ENCODE data around the gene FOXI1.
"Not testable (repeated sequence)": the region's sequence is repeated elsewhere in the genome, so short reads cannot be mapped to it uniquely, and the experiment has no call there.

The FOXI1 gene

GRCh38 chr5:170136506-170136905 lies 30.8 kb downstream of the FOXI1 start:
- DNase-seq (ENCODE audit: low read depth), result no peak
- no peak for TF ChIP-seq CTCF (conservative IDR thresholded peaks at IDR 0.05; ENCODE audit: low read length)
- H3K4me3 ChIP-seq (ENCODE audit: low read length), result no peak overlapping the region

GRCh38 chr5:170137694-170138214 lies 32.1 kb downstream of the FOXI1 start:
- no peak for TF ChIP-seq CTCF (conservative IDR thresholded peaks at IDR 0.05; ENCODE audit: low read length)
- H3K4me3 ChIP-seq (ENCODE audit: low read length), result no peak overlapping the region
- DNase-seq (ENCODE audit: low read depth), result no peak

DNA sequence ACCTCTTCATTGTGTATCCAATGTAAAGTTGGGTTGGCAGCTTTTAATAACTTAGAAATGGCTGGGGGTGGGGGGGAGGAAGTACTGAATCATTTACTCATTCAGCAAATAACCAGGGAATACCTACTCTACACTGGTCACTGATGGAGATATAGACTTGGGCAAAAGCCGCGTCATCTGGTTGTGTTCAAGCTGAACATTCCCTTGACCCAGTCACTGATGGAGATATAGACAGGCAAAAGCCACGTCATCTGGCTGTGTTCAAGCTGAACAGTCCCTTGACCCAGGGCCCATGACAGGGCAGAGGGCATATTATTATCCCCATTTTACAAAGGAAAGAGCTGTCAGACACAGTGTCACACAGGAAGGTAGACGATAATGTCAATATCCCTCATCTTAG lies 32.6 kb downstream of the FOXI1 start:
- no peak overlapping the region for H3K4me3 ChIP-seq (ENCODE audit: low read length)
- no peak for TF ChIP-seq CTCF (conservative IDR thresholded peaks at IDR 0.05; ENCODE audit: low read length)
- DNase-seq (ENCODE audit: low read depth), result no peak

DNA sequence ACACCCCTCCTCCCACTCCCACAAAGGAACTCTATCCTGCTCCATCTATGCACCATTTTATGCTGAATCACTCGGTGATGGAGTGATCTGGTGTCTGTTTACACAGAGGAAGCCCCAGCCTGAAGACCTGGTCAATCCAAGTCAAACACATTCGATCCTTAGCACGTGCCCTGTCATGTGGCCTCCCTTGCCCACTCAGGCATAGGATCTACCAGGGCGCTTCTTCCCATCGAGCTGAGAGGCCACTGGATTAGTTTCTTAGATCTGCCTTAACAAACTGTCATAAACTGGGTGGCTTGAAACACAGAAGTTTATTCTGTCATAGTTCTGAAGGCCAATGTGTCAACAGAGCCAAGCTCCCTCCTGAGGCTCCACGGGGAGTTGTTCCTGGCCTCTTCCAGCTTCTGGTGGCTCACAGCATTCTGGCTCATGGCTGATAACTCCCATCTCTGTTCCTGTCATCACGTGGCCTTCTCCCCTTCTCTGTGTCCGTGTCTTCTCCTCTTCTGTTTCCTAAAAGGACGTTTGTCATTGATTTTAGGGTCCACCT lies 34.2 kb downstream of the FOXI1 start:
- no peak for DNase-seq (ENCODE audit: low read depth)
- no peak overlapping the region for H3K4me3 ChIP-seq (ENCODE audit: low read length)
- TF ChIP-seq CTCF (conservative IDR thresholded peaks at IDR 0.05; ENCODE audit: low read length), result no peak

- DNase-seq (ENCODE audit: low read depth); H3K4me3 ChIP-seq (ENCODE audit: low read length): not testable (repeated sequence)
These were observed 35.5 kb downstream of the FOXI1 start for GRCh38 chr5:170141196-170141595.

DNA sequence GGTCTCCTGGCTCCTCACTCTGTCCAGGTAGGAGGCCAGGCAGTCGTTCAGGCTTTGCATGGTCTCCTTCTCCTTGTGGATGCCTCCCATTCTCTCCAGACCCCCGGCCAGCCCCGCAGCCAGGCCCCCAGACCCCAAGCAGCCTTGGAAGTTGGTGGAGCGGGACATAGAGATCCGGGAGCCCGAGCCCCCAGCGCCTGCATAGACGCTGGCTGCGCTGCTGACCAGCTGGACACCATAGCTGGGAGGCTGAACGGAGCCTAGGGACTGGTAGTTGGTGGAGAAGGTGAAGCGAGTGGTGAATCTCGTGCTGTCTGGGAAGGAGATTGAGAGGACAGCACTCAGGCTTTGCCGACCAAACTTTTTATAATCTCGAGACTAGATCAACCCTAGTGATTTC lies 35.9 kb downstream of the FOXI1 start:
- no peak for DNase-seq (ENCODE audit: low read depth)
- H3K4me3 ChIP-seq (ENCODE audit: low read length), result no peak overlapping the region
- no peak for TF ChIP-seq CTCF (conservative IDR thresholded peaks at IDR 0.05; ENCODE audit: low read length)

GRCh38 chr5:170142196-170142595 lies 36.5 kb downstream of the FOXI1 start:
- no peak overlapping the region for H3K4me3 ChIP-seq (ENCODE audit: low read length)
- no peak for TF ChIP-seq CTCF (conservative IDR thresholded peaks at IDR 0.05; ENCODE audit: low read length)
- peak; percentile 23 for DNase-seq (ENCODE audit: low read depth)

DNA sequence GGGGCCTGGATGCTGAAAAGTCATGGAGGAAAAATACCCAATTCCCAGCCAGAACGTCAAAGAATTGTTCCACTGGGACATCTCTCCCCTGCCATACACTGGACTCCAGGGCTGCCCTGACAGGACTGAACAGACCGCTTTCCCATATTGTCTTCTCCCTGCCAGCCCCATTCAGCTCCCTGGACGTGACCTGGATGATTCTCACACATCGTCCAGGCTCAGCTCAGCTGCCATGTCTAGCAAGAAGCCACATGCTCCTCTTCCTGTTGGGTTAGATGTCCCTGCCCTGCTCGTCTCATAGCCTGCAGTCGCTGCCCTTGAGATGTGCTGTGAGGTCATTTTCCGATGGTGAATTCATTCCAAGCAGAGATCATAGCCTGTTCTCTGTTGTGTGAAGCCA lies 37.4 kb downstream of the FOXI1 start:
- no peak for TF ChIP-seq CTCF (conservative IDR thresholded peaks at IDR 0.05; ENCODE audit: low read length)
- no peak for DNase-seq (ENCODE audit: low read depth)

More for the DNA sequence above, 37.4 kb downstream of the FOXI1 start:
- H3K4me3 ChIP-seq (ENCODE audit: low read length), result no peak overlapping the region

Data from AG10803 (cell line).